GM18517 (cell line): ENCODE data around the gene SCIN.
"Not testable (repeated sequence)": the region's sequence is repeated elsewhere in the genome, so short reads cannot be mapped to it uniquely, and the experiment has no call there.

Source experiments
- ATAC-seq: cut with Tn5 transposase; IDR thresholded peaks from one replicate; pipeline ENCODE4 v1.9.1; 2021; ENCODE audit warnings: mild to moderate bottlenecking, moderate library complexity; ENCODE audit not compliant: unreplicated experiment

SCIN gene

GRCh38 chr7:12646139-12646538, 75.6 kb downstream of the SCIN start:
- no peak for ATAC-seq

- ATAC-seq = no peak
Measured at GRCh38 chr7:12647364-12648219, 77.1 kb downstream of the SCIN start.

- no peak for ATAC-seq
Measured at GRCh38 chr7:12648704-12649261, 78.3 kb downstream of the SCIN start.

GRCh38 chr7:12649348-12649747, 78.8 kb downstream of the SCIN start:
- ATAC-seq = no peak

- ATAC-seq = no peak
Measured at GRCh38 chr7:12650080-12650479, 79.6 kb downstream of the SCIN start.

- ATAC-seq = no peak
Measured at GRCh38 chr7:12653110-12653509, 82.6 kb downstream of the SCIN start.

- no peak for ATAC-seq
Measured at GRCh38 chr7:12653518-12653917, 83.0 kb downstream of the SCIN start.

GRCh38 chr7:12655161-12655560, 84.6 kb downstream of the SCIN start:
- no peak for ATAC-seq

GRCh38 chr7:12660423-12660822, 89.9 kb downstream of the SCIN start:
- ATAC-seq = not testable (repeated sequence)

GRCh38 chr7:12660986-12661385, 90.5 kb downstream of the SCIN start:
- not testable (repeated sequence) for ATAC-seq

GRCh38 chr7:12661581-12661980, 91.1 kb downstream of the SCIN start:
- no peak for ATAC-seq

- ATAC-seq = no peak
Measured at GRCh38 chr7:12670000-12670729, 99.6 kb downstream of the SCIN start.

GRCh38 chr7:12670743-12671520, 100.4 kb downstream of the SCIN start:
- no peak for ATAC-seq

GRCh38 chr7:12673436-12673835, 102.9 kb downstream of the SCIN start:
- ATAC-seq = not testable (repeated sequence)

GRCh38 chr7:12674053-12674452, 103.5 kb downstream of the SCIN start:
- ATAC-seq = no peak

- ATAC-seq = no peak
Measured at GRCh38 chr7:12674861-12675260, 104.3 kb downstream of the SCIN start.

GRCh38 chr7:12683678-12684585, 113.4 kb downstream of the SCIN start:
- no peak for ATAC-seq

GRCh38 chr7:12684733-12685132, 114.2 kb downstream of the SCIN start:
- no peak for ATAC-seq

GRCh38 chr7:12685550-12685949, 115.0 kb downstream of the SCIN start:
- ATAC-seq = no peak
